A549 (cell line): ENCODE data around the gene TESMIN. TPM values are rescaled to one million over a fixed set of nuclear protein-coding genes. Genes with fewer than 3 reads are reported as not detected.
A peak's percentile ranks its signal among the peaks of the same experiment; 100 is the strongest.

Experiments used
- ATAC-seq, 2 experiments: fragments of 200-7000 bp in 1 of 2; fragments of >200 bp in 1 of 2; cut with Nextera tagmentation in 1 of 2; cut with Tn5 transposase in 1 of 2; 3 replicates each; pipeline versions ENCODE4 v1.8.0 to v1.9.1; 2018 to 2020; ENCODE audit warnings: mild to moderate bottlenecking in 1 of 2, moderate library complexity in 1 of 2
- CTCF ChIA-PET: fragments of 300-600 bp; sonication (Branson Sonifier 250); formaldehyde crosslinking; extraction: SDS; loops from one replicate; lab custom pipeline; 2021; ENCODE audit warnings: antibody characterized with exemption, inconsistent platforms; lab: Yijun Ruan, JAX
- POLR2A ChIA-PET: fragments of 350-600 bp; formaldehyde crosslinking; extraction: SDS; loops from one replicate; lab custom pipeline; 2021; ENCODE audit warnings: antibody characterized with exemption, inconsistent platforms; lab: Yijun Ruan, JAX
- DNase-seq, 2 experiments: peaks; one replicate each; pipeline versions ENCODE4 v3.0.0 to v3.0.0-alpha.2; 2011 to 2016; ENCODE audit warnings: low read depth in 1 of 2, low spot score in 1 of 2
- FAIRE-seq: peaks from 2 replicates; lab custom pipeline; 2011; peaks lifted over from hg19 to GRCh38; lab: Jason Lieb, UNC
- H3K27ac ChIP-seq, 2 experiments: fragments of >200 bp; sonication (Bioruptor Twin); formaldehyde crosslinking; 3 replicates each; pipeline ENCODE4 v1.5.1; 2016 to 2017
- H3K4me1 ChIP-seq: fragments of >200 bp; sonication (Bioruptor Twin); formaldehyde crosslinking; 3 replicates; pipeline ENCODE4 v1.6.1; 2016
- H3K4me2 ChIP-seq: fragments of >200 bp; sonication (Bioruptor Twin); formaldehyde crosslinking; 3 replicates; pipeline ENCODE4 v1.6.1; 2016
- H3K4me3 ChIP-seq: fragments of >200 bp; sonication (Bioruptor Twin); formaldehyde crosslinking; 3 replicates; pipeline ENCODE4 v1.5.1; 2016
- H3K9me3 ChIP-seq: fragments of >200 bp; sonication (Bioruptor Twin); formaldehyde crosslinking; 3 replicates; pipeline ENCODE4 v1.6.1; 2016
- CEBPB ChIP-seq, 2 experiments: fragments of >200 bp in 1 of 2; sonication (Bioruptor Twin) in 1 of 2; formaldehyde crosslinking in 1 of 2; IDR thresholded peaks; 2 replicates each; pipeline ENCODE4 v1.6.1; 2012 to 2016
- CHD4 ChIP-seq: fragments of 200-600 bp; sonication (generic); IDR thresholded peaks from 2 replicates; pipeline ENCODE4 v1.6.1; 2016; ENCODE audit warnings: antibody characterized with exemption, mild to moderate bottlenecking, borderline replicate concordance
- CTCF ChIP-seq: fragments of >200 bp; sonication (Bioruptor Twin); formaldehyde crosslinking; IDR thresholded peaks from 3 replicates; pipeline ENCODE4 v1.5.1; 2016
- E2F6 ChIP-seq: IDR thresholded peaks from 2 replicates; pipeline ENCODE4 v1.6.1; 2012; ENCODE audit warnings: low read depth, borderline replicate concordance
- EHF ChIP-seq: fragments of 250-450 bp; sonication (Bioruptor Pico); IDR thresholded peaks from 2 replicates; pipeline ENCODE4 v1.5.0; 2020; ENCODE audit warnings: mild to moderate bottlenecking
- EHMT2 ChIP-seq: fragments of 200-600 bp; sonication (generic); IDR thresholded peaks from 2 replicates; pipeline ENCODE4 v1.6.1; 2016; ENCODE audit warnings: antibody characterized with exemption, low read depth, mild to moderate bottlenecking, moderate library complexity
- EP300 ChIP-seq, 2 experiments: fragments of >200 bp; sonication (Bioruptor Twin); formaldehyde crosslinking; IDR thresholded peaks; 2 replicates in 1 of 2; 3 replicates in 1 of 2; pipeline ENCODE4 v1.6.1; 2016 to 2017
- ESRRA ChIP-seq: fragments of 150-350 bp; IDR thresholded peaks from 2 replicates; pipeline ENCODE4 v1.6.1; 2014; ENCODE audit warnings: mild to moderate bottlenecking, low read length, borderline replicate concordance
- FOXS1 ChIP-seq: fragments of 250-450 bp; sonication (Bioruptor Pico); IDR thresholded peaks from 2 replicates; pipeline ENCODE4 v1.5.0; 2020; ENCODE audit warnings: mild to moderate bottlenecking, moderate library complexity
- GATA3 ChIP-seq: IDR thresholded peaks from 2 replicates; pipeline ENCODE4 v1.6.1; 2012; ENCODE audit warnings: borderline replicate concordance
- HDAC2 ChIP-seq: fragments of 200-600 bp; sonication (generic); IDR thresholded peaks from 2 replicates; pipeline ENCODE4 v1.6.1; 2016
- HMGXB4 ChIP-seq: fragments of 250-450 bp; sonication (Bioruptor Pico); IDR thresholded peaks from 2 replicates; pipeline ENCODE4 v1.5.0; 2021; ENCODE audit warnings: mild to moderate bottlenecking, moderate library complexity, borderline replicate concordance
- HOXA7 ChIP-seq: fragments of 250-450 bp; sonication (Bioruptor Pico); IDR thresholded peaks from 2 replicates; pipeline ENCODE4 v1.5.0; 2020; ENCODE audit warnings: mild to moderate bottlenecking, moderate library complexity
- HOXB5 ChIP-seq: fragments of 250-450 bp; sonication (Bioruptor Pico); IDR thresholded peaks from 2 replicates; pipeline ENCODE4 v1.5.0; 2020; ENCODE audit warnings: mild to moderate bottlenecking, moderate library complexity
- JUN ChIP-seq, 2 experiments: fragments of >200 bp; sonication (Bioruptor Twin); formaldehyde crosslinking; IDR thresholded peaks; 2 replicates in 1 of 2; 3 replicates in 1 of 2; pipeline ENCODE4 v1.6.1; 2016 to 2017
- JUNB ChIP-seq: fragments of >200 bp; sonication (Bioruptor Twin); formaldehyde crosslinking; IDR thresholded peaks from 2 replicates; pipeline ENCODE4 v1.6.1; 2016
- KDM5A ChIP-seq: fragments of 200-600 bp; sonication (generic); IDR thresholded peaks from 2 replicates; pipeline ENCODE4 v1.6.1; 2016; ENCODE audit warnings: antibody characterized with exemption, mild to moderate bottlenecking
- MAFK ChIP-seq: fragments of 450-650 bp; IDR thresholded peaks from 2 replicates; pipeline ENCODE4 v1.6.1; 2014; ENCODE audit not compliant: partially characterized antibody
- MAX ChIP-seq: IDR thresholded peaks from 2 replicates; pipeline ENCODE4 v1.6.1; 2012
- PHF8 ChIP-seq: fragments of 200-600 bp; sonication (generic); IDR thresholded peaks from 2 replicates; pipeline ENCODE4 v1.6.1; 2016; ENCODE audit warnings: low read depth, mild to moderate bottlenecking, antibody characterized with exemption, moderate library complexity, borderline replicate concordance
- RAD21 ChIP-seq, 2 experiments: fragments of >200 bp in 1 of 2; sonication (Bioruptor Twin) in 1 of 2; formaldehyde crosslinking in 1 of 2; IDR thresholded peaks in 1 of 2; conservative IDR thresholded peaks in 1 of 2; 2 replicates in 1 of 2; 3 replicates in 1 of 2; pipeline ENCODE4 v1.6.1; 2012 to 2018; ENCODE audit warnings: inconsistent platforms in 1 of 2
- RCOR1 ChIP-seq: fragments of 150-350 bp; IDR thresholded peaks from 2 replicates; pipeline ENCODE4 v1.6.1; 2014; ENCODE audit warnings: antibody characterized with exemption, low read length, low read depth
- RFX5 ChIP-seq: fragments of 450-650 bp; IDR thresholded peaks from 2 replicates; pipeline ENCODE4 v1.7.1; 2014; ENCODE audit warnings: antibody characterized with exemption, mild to moderate bottlenecking, moderate library complexity
- RNF2 ChIP-seq: fragments of 200-600 bp; sonication (generic); IDR thresholded peaks from 2 replicates; pipeline ENCODE4 v1.6.1; 2016; ENCODE audit warnings: low read depth, mild to moderate bottlenecking, antibody characterized with exemption, moderate library complexity, borderline replicate concordance
- TFCP2L1 ChIP-seq: fragments of 250-450 bp; sonication (Bioruptor Pico); IDR thresholded peaks from 2 replicates; pipeline ENCODE4 v1.5.0; 2021; ENCODE audit warnings: mild to moderate bottlenecking
- TP53 ChIP-seq: fragments of 250-450 bp; sonication (Bioruptor Pico); IDR thresholded peaks from 2 replicates; pipeline ENCODE4 v1.5.0; 2021; ENCODE audit warnings: mild to moderate bottlenecking, moderate library complexity
- USF2 ChIP-seq: fragments of 450-650 bp; IDR thresholded peaks from 2 replicates; pipeline ENCODE4 v1.6.1; 2014; ENCODE audit warnings: antibody characterized with exemption
- ZC3H11A ChIP-seq: fragments of 450-650 bp; IDR thresholded peaks from 2 replicates; pipeline ENCODE4 v1.6.1; 2014; ENCODE audit warnings: antibody characterized with exemption, mild to moderate bottlenecking
- ZFP36 ChIP-seq: fragments of 450-650 bp; IDR thresholded peaks from 2 replicates; pipeline ENCODE4 v1.6.1; 2014; ENCODE audit warnings: borderline replicate concordance; ENCODE audit not compliant: partially characterized antibody
- WGBS: methylation state at CpG from one replicate; pipeline ENCODE4 v1.1.6; 2017; ENCODE audit errors: missing lambda C conversion rate; 5-methylcytosine and 5-hydroxymethylcytosine counted together
- polyA plus RNA-seq, 4 experiments: library from polyadenylated mRNA; depleted of rRNA in 3 of 4; stranded (reverse); fragments of >200 nt; fragmentation: RNase III in 1 of 4; extraction: RNeasy Plus Mini Kit Qiagen cat#74134 plus additional on column Dnase treatment in 1 of 4; gene quantifications; 2 replicates in 3 of 4; 3 replicates in 1 of 4; pipeline ENCODE4 v1.2.3, GENCODE V29; 2011 to 2017

Gene TESMIN
- polyA plus RNA-seq, 2 of the 4 experiments (the other 2 are of a cell fraction): 4.5 to 5.2 TPM

GRCh38 chr11:68750195-68751003 lies 921 bp downstream of the TESMIN start:
- CTCF ChIA-PET: interaction anchor here (0.6 to 1.7 kb wide), 2 partner anchors 12 to 83 kb away, joined by 3 to 4 read pairs; no protein-coding TSS in a partner anchor
- FAIRE-seq: no peak

GRCh38 chr11:68749229-68750123 lies 1.8 kb downstream of the TESMIN start:
- no peaks in the 10 kb centered on the region for H3K4me1 ChIP-seq
- ATAC-seq: no peak
- ChIA-PET CTCF (interaction anchor here (0.6 to 1.7 kb wide), 3 partner anchors 11 to 295 kb away, joined by 3 to 4 read pairs (median 3); no protein-coding TSS in a partner anchor), POLR2A (no interaction called here)
- H3K27ac ChIP-seq: no peak overlapping the region
- 95% methylated on average over 20 of the region's 20 CpGs for WGBS
- no peak overlapping the region for H3K4me3 ChIP-seq
- no peak for TF ChIP-seq CHD4
- TF ChIP-seq JUN (IDR thresholded peaks at IDR 0.05): no peak
- no peak for TF ChIP-seq HOXA7 (CRISPR knock-in tag)
- TF ChIP-seq MAX: no peak
- TF ChIP-seq EHF (CRISPR knock-in tag): no peak
- TF ChIP-seq HDAC2: no peak
- no peak for TF ChIP-seq FOXS1
- no peak for TF ChIP-seq MAFK
- no peak for TF ChIP-seq ESRRA
- no peak for TF ChIP-seq CTCF
- TF ChIP-seq HMGXB4 (CRISPR knock-in tag): no peak
- TF ChIP-seq E2F6: no peak
- no peak for TF ChIP-seq TFCP2L1 (CRISPR knock-in tag)
- no peak for TF ChIP-seq EP300 (IDR thresholded peaks at IDR 0.05)
- no peak for FAIRE-seq
- H3K4me2 ChIP-seq: no peak overlapping the region
- no peaks in the 10 kb centered on the region for H3K9me3 ChIP-seq
- DNase-seq: no peak

More at GRCh38 chr11:68750195-68751003, 921 bp downstream of the TESMIN start:
- H3K9me3 ChIP-seq: no peaks in the 10 kb centered on the region
- peak overlapping the region; percentile 96 to 99 for H3K27ac ChIP-seq
- 96% methylated on average over 51 of the region's 76 CpGs for WGBS
- H3K4me3 ChIP-seq: peak overlapping the region; percentile 82
- H3K4me2 ChIP-seq: peak overlapping the region; percentile 76
- no peaks in the 10 kb centered on the region for H3K4me1 ChIP-seq
- ATAC-seq (no peak; a peak in 1 of 6 replicates), DNase-seq (no peak)
- TF ChIP-seq JUN (IDR thresholded peaks at IDR 0.05) (no peak), RFX5 (no peak), USF2 (no peak), RNF2 (no peak), GATA3 (no peak), ZC3H11A (no peak), ZFP36 (no peak), RAD21 (conservative IDR thresholded peaks at IDR 0.05 in 1 of 2, IDR thresholded peaks at IDR 0.05 in 1 of 2) (no peak), FOXS1 (no peak), JUNB (no peak), KDM5A (no peak), TP53 (no peak), CEBPB (IDR thresholded peaks at IDR 0.05) (no peak), HOXB5 (no peak), PHF8 (no peak), RCOR1 (no peak), EHMT2 (no peak)
- POLR2A ChIA-PET: no interaction called here
